Gastrocnemius medialis (tissue), 4 donors: ENCODE measurements around the gene DKKL1. TPM values are rescaled to one million over a fixed set of nuclear protein-coding genes. Genes with fewer than 3 reads are reported as not detected.

Source experiments
- ATAC-seq, 2 donors: fragments of 150-250 bp; one replicate each; pipeline ENCODE4 v1.9.1; 2016
- DNase-seq, 2 donors: peaks; one replicate each; pipeline ENCODE4 v3.0.0-alpha.2; 2019
- H3K27ac ChIP-seq, 4 donors: fragments of 200-600 bp; sonication (generic); 1 replicate in 1 of 4; 2 replicates in 3 of 4; pipeline ENCODE4 v1.5.1; 2016 to 2018; ENCODE audit warnings: mild to moderate bottlenecking in 2 of 4, moderate library complexity in 1 of 4
- H3K27me3 ChIP-seq, 3 donors: fragments of 200-600 bp; sonication (generic) in 2 of 3; 1 replicate in 1 of 3; 2 replicates in 2 of 3; pipeline versions ENCODE4 v1.5.1 to v1.6.0; 2016 to 2019; ENCODE audit warnings: mild to moderate bottlenecking in 1 of 3, moderate library complexity in 1 of 3
- H3K36me3 ChIP-seq, 2 donors: fragments of 200-600 bp; sonication (generic) in 1 of 2; one replicate each; pipeline ENCODE4 v1.5.1; 2017 to 2018
- H3K4me1 ChIP-seq, 2 donors: fragments of 200-600 bp; sonication (generic) in 1 of 2; one replicate each; pipeline ENCODE4 v1.5.1; 2016 to 2017; ENCODE audit warnings: mild to moderate bottlenecking in 2 of 2
- H3K4me3 ChIP-seq, 4 donors: fragments of 200-600 bp; sonication (generic) in 3 of 4; 1 replicate in 1 of 4; 2 replicates in 3 of 4; pipeline ENCODE4 v1.5.1; 2016 to 2019; ENCODE audit warnings: mild to moderate bottlenecking in 2 of 4
- H3K9me3 ChIP-seq, 3 donors: fragments of 200-600 bp; sonication (generic) in 2 of 3; 1 replicate in 1 of 3; 2 replicates in 2 of 3; pipeline ENCODE4 v1.5.1; 2016 to 2019
- POLR2A ChIP-seq, 2 donors: fragments of 450-650 bp; IDR thresholded peaks; one replicate each; pipeline ENCODE4 v1.6.1; 2017; ENCODE audit warnings: antibody characterized with exemption in 2 of 2, mild to moderate bottlenecking in 2 of 2, moderate library complexity in 2 of 2
- in situ Hi-C, 4 donors: fragments of 200-750 bp; cut with MboI; loops; one replicate each; pipeline versions ENCODE4 v1.15.0 to v1.8.0; 2017; ENCODE audit warnings: low sequenced_read_pairs in 4 of 4
- intact Hi-C: fragments of 100-400 bp; cut with DNase I; formaldehyde crosslinking; loops from one replicate; pipeline ENCODE4 v1.15.1; 2023; ENCODE audit warnings: low total_unique reads
- total RNA-seq, 4 donors: library from RNA; depleted of rRNA; stranded (reverse); fragments of >200 nt; gene quantifications; one replicate each; pipeline versions ENCODE4 v1.1.0 to v1.2.3, GENCODE V29; 2016
- TF ChIP-seq, protein P1 (sequence below), 5 experiments: fragments of 450-650 bp in 3 of 5; fragments of 200-600 bp in 2 of 5; sonication (generic) in 2 of 5; IDR thresholded peaks in 4 of 5; conservative IDR thresholded peaks in 1 of 5; 1 replicate in 4 of 5; 2 replicates in 1 of 5; pipeline ENCODE4 v1.5.1; 2016 to 2019; ENCODE audit warnings: antibody characterized with exemption in 5 of 5, mild to moderate bottlenecking in 3 of 5, moderate library complexity in 3 of 5

Gene DKKL1
- total RNA-seq, 4 donors from 2014 or later = not detected

DNA sequence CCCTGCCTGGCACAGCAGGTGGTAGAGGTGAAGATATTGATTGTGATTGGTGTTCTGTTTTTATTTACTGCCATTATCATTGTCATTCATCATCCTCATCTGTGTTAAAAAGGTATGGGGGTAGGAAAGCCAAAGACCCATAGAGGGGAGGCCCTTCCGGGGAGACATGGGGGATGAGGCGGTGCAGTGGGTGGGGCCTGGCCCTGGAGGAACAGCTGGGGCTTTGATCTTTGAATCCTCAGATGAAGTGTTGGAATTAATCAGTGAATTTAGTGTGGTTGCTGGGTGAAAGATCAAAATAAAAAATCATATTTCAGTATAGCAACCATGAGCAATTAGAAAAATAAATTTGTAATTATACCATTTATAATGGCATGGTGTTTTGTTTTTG lies 52.1 kb downstream of the DKKL1 start:
- Histone ChIP-seq H3K36me3 (no peaks in the 10 kb centered on the region), H3K27ac (no peak overlapping the region), H3K27me3 (peaks cover 26 to 42% (median 32%) of the 10 kb centered on the region in 3 donors), H3K4me1 (peaks cover 0 to under 1% of the 10 kb centered on the region in 2 donors), H3K9me3 (no peaks in the 10 kb centered on the region), H3K4me3 (no peak overlapping the region)
- DNase-seq (no peak), ATAC-seq (no peak)
- in situ Hi-C loops = no loop called here
- intact Hi-C loops = no loop called here
- TF ChIP-seq, protein P1, sequence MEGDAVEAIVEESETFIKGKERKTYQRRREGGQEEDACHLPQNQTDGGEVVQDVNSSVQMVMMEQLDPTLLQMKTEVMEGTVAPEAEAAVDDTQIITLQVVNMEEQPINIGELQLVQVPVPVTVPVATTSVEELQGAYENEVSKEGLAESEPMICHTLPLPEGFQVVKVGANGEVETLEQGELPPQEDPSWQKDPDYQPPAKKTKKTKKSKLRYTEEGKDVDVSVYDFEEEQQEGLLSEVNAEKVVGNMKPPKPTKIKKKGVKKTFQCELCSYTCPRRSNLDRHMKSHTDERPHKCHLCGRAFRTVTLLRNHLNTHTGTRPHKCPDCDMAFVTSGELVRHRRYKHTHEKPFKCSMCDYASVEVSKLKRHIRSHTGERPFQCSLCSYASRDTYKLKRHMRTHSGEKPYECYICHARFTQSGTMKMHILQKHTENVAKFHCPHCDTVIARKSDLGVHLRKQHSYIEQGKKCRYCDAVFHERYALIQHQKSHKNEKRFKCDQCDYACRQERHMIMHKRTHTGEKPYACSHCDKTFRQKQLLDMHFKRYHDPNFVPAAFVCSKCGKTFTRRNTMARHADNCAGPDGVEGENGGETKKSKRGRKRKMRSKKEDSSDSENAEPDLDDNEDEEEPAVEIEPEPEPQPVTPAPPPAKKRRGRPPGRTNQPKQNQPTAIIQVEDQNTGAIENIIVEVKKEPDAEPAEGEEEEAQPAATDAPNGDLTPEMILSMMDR (IDR thresholded peaks at IDR 0.05 in 4 of 5, conservative IDR thresholded peaks at IDR 0.05 in 1 of 5) = no peak
- TF ChIP-seq POLR2A (IDR thresholded peaks at IDR 0.05) = no peak

DNA sequence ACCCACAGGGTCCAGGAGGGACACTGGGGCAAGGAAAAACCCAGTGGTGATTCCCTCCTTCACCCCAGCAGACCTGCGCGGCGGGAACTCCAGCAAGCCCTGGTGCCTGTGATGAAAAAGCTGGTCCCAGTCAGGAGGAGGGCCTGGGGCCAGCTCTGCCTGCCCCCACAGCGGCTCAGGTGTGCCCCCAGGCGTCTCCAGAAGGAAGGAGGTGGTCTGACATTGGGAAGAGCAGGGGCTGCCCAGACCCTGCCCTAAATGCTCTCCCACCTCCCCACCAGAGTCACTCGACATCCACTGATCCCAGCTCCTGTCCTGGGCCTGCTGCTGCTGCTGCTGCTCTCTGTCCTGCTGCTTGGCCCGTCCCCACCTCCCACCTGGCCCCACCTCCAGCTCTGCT lies 53.4 kb downstream of the DKKL1 start:
- no peak overlapping the region for H3K4me3 ChIP-seq
- no peak for TF ChIP-seq POLR2A (IDR thresholded peaks at IDR 0.05)
- TF ChIP-seq, protein P1 (IDR thresholded peaks at IDR 0.05 in 4 of 5, conservative IDR thresholded peaks at IDR 0.05 in 1 of 5) = no peak
- H3K9me3 ChIP-seq = no peaks in the 10 kb centered on the region
- peaks cover 0 to 8% of the 10 kb centered on the region in 2 donors for H3K4me1 ChIP-seq
- no peak overlapping the region for H3K27ac ChIP-seq
- peaks cover 38 to 54% (median 45%) of the 10 kb centered on the region in 3 donors for H3K27me3 ChIP-seq
- intact Hi-C loops (no loop called here), in situ Hi-C loops (no loop called here)
- no peaks in the 10 kb centered on the region for H3K36me3 ChIP-seq
- ATAC-seq (no peak), DNase-seq (no peak)

DNA sequence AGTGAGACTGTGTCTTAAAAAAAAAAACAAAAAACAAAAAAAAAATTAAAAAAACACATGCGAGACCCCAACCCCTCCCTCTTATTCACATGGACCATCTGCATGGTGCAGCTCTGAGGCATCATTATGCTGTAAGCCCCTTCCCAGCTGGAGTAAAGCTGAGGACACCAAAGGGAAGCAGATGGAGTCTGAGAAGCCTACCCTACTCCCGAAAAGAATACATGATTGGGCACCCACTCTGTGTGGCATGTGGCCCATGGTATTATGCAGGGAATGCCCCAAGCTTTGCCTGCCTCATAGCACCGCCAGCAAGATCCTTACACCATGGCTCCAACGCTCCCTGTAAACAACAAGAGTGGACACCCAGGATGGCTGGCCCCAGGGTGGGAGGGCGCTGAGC lies 54.8 kb downstream of the DKKL1 start:
- no peak for ATAC-seq
- Histone ChIP-seq H3K9me3 (no peaks in the 10 kb centered on the region), H3K4me3 (no peak overlapping the region), H3K4me1 (peaks cover 13 to 18% of the 10 kb centered on the region in 2 donors), H3K27me3 (peaks cover 52 to 68% (median 59%) of the 10 kb centered on the region in 3 donors), H3K36me3 (no peaks in the 10 kb centered on the region), H3K27ac (no peak overlapping the region)
- no peak for TF ChIP-seq POLR2A (IDR thresholded peaks at IDR 0.05)
- TF ChIP-seq, protein P1 (IDR thresholded peaks at IDR 0.05 in 4 of 5, conservative IDR thresholded peaks at IDR 0.05 in 1 of 5) = no peak
- in situ Hi-C loops = no loop called here
- DNase-seq = no peak
- intact Hi-C loops = no loop called here

DNA sequence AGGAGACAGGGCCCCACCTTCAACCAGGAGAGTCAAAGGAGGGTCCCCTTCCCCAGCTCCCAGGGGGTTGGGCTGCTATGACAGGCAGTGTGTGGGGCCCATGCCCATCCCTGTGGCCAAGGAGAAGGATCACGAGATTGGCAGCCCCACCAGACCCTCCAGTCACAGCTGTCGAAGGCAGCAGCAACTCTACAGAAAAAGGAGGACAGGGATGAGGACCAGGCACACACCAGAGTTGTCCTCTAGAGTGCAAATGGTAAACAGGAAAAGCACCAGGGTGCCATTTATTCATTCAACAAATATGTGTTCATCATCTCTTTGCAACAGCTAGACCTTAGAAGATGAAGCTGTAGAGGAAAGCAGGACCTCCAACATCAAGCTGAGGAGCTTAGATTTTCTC lies 55.5 kb downstream of the DKKL1 start:
- in situ Hi-C loops (no loop called here), intact Hi-C loops (no loop called here)
- DNase-seq (no peak), ATAC-seq (no peak)
- Histone ChIP-seq H3K4me1 (peaks cover 13 to 21% of the 10 kb centered on the region in 2 donors), H3K4me3 (no peak overlapping the region), H3K27me3 (peaks cover 59 to 74% (median 65%) of the 10 kb centered on the region in 3 donors), H3K9me3 (no peaks in the 10 kb centered on the region), H3K27ac (no peak overlapping the region), H3K36me3 (no peaks in the 10 kb centered on the region)
- TF ChIP-seq, protein P1 (IDR thresholded peaks at IDR 0.05 in 4 of 5, conservative IDR thresholded peaks at IDR 0.05 in 1 of 5) = no peak
- no peak for TF ChIP-seq POLR2A (IDR thresholded peaks at IDR 0.05)

DNA sequence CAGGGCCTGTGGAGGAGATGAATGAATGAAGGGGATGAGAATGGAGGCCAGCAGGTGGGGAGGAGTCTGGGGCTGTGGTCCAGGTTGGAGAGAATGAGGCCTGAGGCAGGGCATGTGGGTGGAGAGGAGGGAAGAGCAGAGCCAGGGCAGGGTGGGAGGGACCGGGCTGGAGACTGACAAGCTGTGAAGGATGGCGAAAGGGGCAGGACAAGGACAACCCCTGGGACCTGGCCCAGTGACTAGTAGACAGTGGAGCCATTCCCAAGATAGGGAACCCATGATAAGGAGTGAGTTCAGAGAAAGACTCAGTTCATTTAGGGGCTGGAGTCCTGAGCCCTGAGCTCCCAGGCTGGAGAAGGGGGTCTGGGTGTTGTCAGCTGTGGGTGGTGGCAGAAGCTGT lies 56.5 kb downstream of the DKKL1 start:
- in situ Hi-C loops = no loop called here
- H3K9me3 ChIP-seq = no peaks in the 10 kb centered on the region
- no peak overlapping the region for H3K4me3 ChIP-seq
- no peak overlapping the region for H3K27ac ChIP-seq
- ATAC-seq (no peak), DNase-seq (no peak)
- H3K27me3 ChIP-seq = peaks cover 69 to 85% (median 76%) of the 10 kb centered on the region in 3 donors
- TF ChIP-seq POLR2A (IDR thresholded peaks at IDR 0.05) = no peak
- TF ChIP-seq, protein P1 (IDR thresholded peaks at IDR 0.05 in 4 of 5, conservative IDR thresholded peaks at IDR 0.05 in 1 of 5) = no peak
- intact Hi-C loops = no loop called here
- H3K36me3 ChIP-seq = no peaks in the 10 kb centered on the region
- peaks cover 13 to 21% of the 10 kb centered on the region in 2 donors for H3K4me1 ChIP-seq
